ENCODE data around the gene ENTREP1.

The ENTREP1 gene

GRCh38 chr9:69425136-69425801 lies 100.3 kb downstream of the ENTREP1 start:
- POLR2A ChIA-PET: no interaction called here
- CTCF ChIA-PET: interaction anchor here (0.9 to 7.0 kb wide), 3 partner anchors 124 to 688 kb away, joined by 3 to 130 read pairs (median 4); no protein-coding TSS in a partner anchor
- TF ChIP-seq, protein P1, sequence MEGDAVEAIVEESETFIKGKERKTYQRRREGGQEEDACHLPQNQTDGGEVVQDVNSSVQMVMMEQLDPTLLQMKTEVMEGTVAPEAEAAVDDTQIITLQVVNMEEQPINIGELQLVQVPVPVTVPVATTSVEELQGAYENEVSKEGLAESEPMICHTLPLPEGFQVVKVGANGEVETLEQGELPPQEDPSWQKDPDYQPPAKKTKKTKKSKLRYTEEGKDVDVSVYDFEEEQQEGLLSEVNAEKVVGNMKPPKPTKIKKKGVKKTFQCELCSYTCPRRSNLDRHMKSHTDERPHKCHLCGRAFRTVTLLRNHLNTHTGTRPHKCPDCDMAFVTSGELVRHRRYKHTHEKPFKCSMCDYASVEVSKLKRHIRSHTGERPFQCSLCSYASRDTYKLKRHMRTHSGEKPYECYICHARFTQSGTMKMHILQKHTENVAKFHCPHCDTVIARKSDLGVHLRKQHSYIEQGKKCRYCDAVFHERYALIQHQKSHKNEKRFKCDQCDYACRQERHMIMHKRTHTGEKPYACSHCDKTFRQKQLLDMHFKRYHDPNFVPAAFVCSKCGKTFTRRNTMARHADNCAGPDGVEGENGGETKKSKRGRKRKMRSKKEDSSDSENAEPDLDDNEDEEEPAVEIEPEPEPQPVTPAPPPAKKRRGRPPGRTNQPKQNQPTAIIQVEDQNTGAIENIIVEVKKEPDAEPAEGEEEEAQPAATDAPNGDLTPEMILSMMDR (IDR thresholded peaks at IDR 0.05; ENCODE audit: control extremely low read depth, extremely low read depth, low read depth, missing control alignments): no peak
- DNase-seq (ENCODE audit: extremely low spot score): no peak

GRCh38 chr9:69427286-69427685 lies 102.3 kb downstream of the ENTREP1 start:
- POLR2A ChIA-PET: no interaction called here
- no peak for DNase-seq (ENCODE audit: extremely low spot score)
- TF ChIP-seq, protein P1 (IDR thresholded peaks at IDR 0.05; ENCODE audit: control extremely low read depth, extremely low read depth, low read depth, missing control alignments): no peak
- CTCF ChIA-PET: interaction anchor here (0.6 kb wide), 1 partner anchor 121 kb away, joined by 3 read pairs; no protein-coding TSS in a partner anchor

DNA sequence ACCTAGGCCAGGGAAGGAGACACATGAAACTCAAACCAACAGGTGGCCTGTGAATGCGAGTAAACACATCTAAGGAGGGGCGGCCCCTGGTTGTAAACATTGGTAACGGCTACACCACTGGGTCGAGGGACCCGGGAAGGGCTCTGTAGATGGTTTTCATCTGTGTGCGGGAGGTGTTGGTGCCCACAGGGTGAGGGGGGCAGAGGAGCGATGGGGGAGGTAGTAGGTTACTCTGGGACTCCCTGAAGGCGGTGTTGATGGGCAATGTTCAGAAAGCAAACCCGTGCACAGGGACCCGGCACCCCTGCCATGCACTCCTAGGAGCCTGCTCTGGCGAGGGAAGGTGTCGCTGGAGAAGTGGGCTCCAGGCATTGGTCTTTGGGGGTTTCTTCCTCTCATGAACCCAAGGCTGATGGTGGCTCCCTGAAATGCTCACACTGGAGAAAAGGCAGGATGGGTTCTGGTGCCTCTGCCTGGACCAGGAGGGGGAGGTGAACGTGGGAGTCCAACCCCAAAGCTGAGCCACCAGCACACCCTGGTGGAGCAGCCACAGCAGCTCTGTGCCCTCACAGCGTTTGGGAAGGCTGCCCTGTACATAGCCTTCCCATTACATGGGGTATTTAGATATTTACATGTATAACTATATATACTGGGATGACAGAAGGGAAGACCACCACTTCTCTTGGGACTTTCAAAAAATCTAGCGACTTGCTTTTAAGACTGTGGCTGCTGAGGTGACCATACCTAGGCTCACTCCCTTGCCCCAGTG lies 103.2 kb downstream of the ENTREP1 start:
- ChIA-PET POLR2A (no interaction called here), CTCF (no interaction called here)
- TF ChIP-seq, protein P1 (IDR thresholded peaks at IDR 0.05; ENCODE audit: control extremely low read depth, extremely low read depth, low read depth, missing control alignments): no peak
- DNase-seq (ENCODE audit: extremely low spot score): no peak

- TF ChIP-seq, protein P1 (IDR thresholded peaks at IDR 0.05; ENCODE audit: control extremely low read depth, extremely low read depth, low read depth, missing control alignments): no peak
- POLR2A ChIA-PET: no interaction called here
- no peak for DNase-seq (ENCODE audit: extremely low spot score)
- CTCF ChIA-PET: no interaction called here
Observed at GRCh38 chr9:69429281-69429680, 104.3 kb downstream of the ENTREP1 start.

DNA sequence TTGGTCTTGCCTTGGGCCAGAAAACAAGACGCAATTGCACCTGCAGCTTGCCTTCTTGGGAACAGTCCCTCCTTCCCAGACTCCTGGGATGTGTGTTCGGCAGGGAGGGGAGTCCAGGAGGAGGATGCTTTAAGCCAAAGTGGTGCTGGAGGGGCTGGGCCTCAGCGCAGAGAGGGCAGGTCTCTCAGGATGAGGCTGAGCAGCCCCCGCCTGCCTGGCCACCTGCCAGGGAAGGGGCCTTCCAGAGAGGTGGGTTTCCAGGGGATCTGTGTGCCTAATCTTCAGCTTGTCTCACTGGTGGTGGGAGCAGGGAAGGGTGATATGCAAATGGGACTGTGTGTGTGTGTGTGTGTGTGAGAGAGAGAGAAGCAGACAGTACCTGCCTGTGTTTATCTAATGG lies 105.2 kb downstream of the ENTREP1 start:
- POLR2A ChIA-PET: no interaction called here
- no peak for DNase-seq (ENCODE audit: extremely low spot score)
- CTCF ChIA-PET: interaction anchor here (3.9 kb wide), 1 partner anchor 8 kb away, joined by 14 read pairs; no protein-coding TSS in a partner anchor
- TF ChIP-seq, protein P1 (IDR thresholded peaks at IDR 0.05; ENCODE audit: control extremely low read depth, extremely low read depth, low read depth, missing control alignments): no peak

DNA sequence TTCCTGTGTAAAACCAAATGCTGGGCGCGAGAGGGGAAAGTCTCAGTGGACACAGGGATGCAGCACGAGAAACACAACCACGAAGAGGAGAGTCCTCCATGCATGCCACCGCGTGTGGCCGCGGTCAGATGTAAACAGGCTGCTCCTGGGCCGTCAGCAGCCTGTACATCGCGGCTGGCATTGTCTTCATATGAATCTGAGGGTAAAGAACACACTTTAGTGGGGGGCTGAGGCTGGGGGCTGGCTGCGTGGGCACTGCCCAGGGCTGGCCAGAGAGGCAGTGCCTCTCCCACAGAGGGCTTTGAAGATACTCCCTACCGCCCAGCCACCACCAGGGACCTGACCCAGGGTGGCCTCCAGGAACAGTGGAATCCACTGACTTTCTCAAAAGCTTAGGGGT lies 106.2 kb downstream of the ENTREP1 start:
- ChIA-PET POLR2A (no interaction called here), CTCF (interaction anchor here (3.9 kb wide), 1 partner anchor 9 kb away, joined by 14 read pairs; no protein-coding TSS in a partner anchor)
- TF ChIP-seq, protein P1 (IDR thresholded peaks at IDR 0.05; ENCODE audit: control extremely low read depth, extremely low read depth, low read depth, missing control alignments): no peak
- no peak for DNase-seq (ENCODE audit: extremely low spot score)

All from GM10248 (cell line).